SK-N-MC (cell line): Measurements from ENCODE around the gene PLXNA2.

Experiments
- EZH2 ChIP-seq: fragments of 200-600 bp; sonication (generic); IDR thresholded peaks from one replicate; pipeline ENCODE4 v1.6.1; 2017; ENCODE audit warnings: antibody characterized with exemption
- POLR2AphosphoS5 ChIP-seq: IDR thresholded peaks from 2 replicates; pipeline ENCODE4 v1.6.1; 2012; ENCODE audit warnings: mild to moderate bottlenecking, low read depth, low read length, borderline replicate concordance

- TF ChIP-seq POLR2AphosphoS5 (no peak), EZH2 (no peak)
These were observed 133.9 kb downstream of the PLXNA2 start for GRCh38 chr1:208110296-208110695.
